HEK293T (cell line): ENCODE measurements around the gene CLMN.

ENCODE experiments used
- FOXA1 ChIP-seq: fragments of 450-650 bp; IDR thresholded peaks from 2 replicates; pipeline ENCODE4 v1.6.1; 2016; ENCODE audit warnings: mild to moderate bottlenecking
- FOXK2 ChIP-seq: fragments of 450-650 bp; IDR thresholded peaks from 2 replicates; pipeline ENCODE4 v1.6.1; 2016; ENCODE audit warnings: mild to moderate bottlenecking
- FOXM1 ChIP-seq: fragments of 450-650 bp; IDR thresholded peaks from 2 replicates; pipeline ENCODE4 v1.6.1; 2017; ENCODE audit warnings: mild to moderate bottlenecking, borderline replicate concordance
- L3MBTL2 ChIP-seq: fragments of 450-650 bp; conservative IDR thresholded peaks from 2 replicates; pipeline ENCODE4 v1.6.1; 2016; ENCODE audit warnings: mild to moderate bottlenecking
- SUZ12 ChIP-seq: fragments of 450-650 bp; IDR thresholded peaks from 2 replicates; pipeline ENCODE4 v1.6.1; 2016; ENCODE audit warnings: mild to moderate bottlenecking
- ZNF384 ChIP-seq: fragments of 450-650 bp; IDR thresholded peaks from 2 replicates; pipeline ENCODE4 v1.6.1; 2016

GRCh38 chr14:95140060-95140858, 179.4 kb downstream of the CLMN start:
- TF ChIP-seq ZNF384 (no peak), L3MBTL2 (no peak), FOXA1 (no peak), SUZ12 (no peak), FOXK2 (no peak), FOXM1 (no peak)
